WTC11 (cell line): ENCODE data around the gene AJAP1. TPM values are rescaled to one million over a fixed set of nuclear protein-coding genes. Genes with fewer than 3 reads are reported as not detected.

Source experiments
- ATAC-seq: fragments of 200-7000 bp; cut with Tn5 transposase; 2 replicates; pipeline ENCODE4 v1.10.0; 2021; ENCODE audit warnings: mild to moderate bottlenecking, moderate library complexity
- CTCF ChIA-PET: fragments of 300-600 bp; sonication (Branson Sonifier 250); formaldehyde crosslinking; loops from one replicate; lab custom pipeline; 2021; ENCODE audit warnings: antibody characterized with exemption; lab: Charles Lee
- POLR2A ChIA-PET: fragments of 350-600 bp; sonication (Branson Sonifier 250); formaldehyde crosslinking; loops from one replicate; lab custom pipeline; 2021; ENCODE audit warnings: antibody characterized with exemption; lab: Charles Lee
- DNase-seq: peaks from one replicate; pipeline ENCODE4 v3.0.0; 2021; ENCODE audit warnings: low spot score
- H3K27ac Mint-ChIP-seq: 2 replicates; pipeline ENCODE4 v1.8.0; 2021; ENCODE audit warnings: mixed read lengths
- H3K27me3 Mint-ChIP-seq: 2 replicates; pipeline ENCODE4 v1.8.0; 2021; ENCODE audit warnings: low read depth, mild to moderate bottlenecking, moderate library complexity, mixed read lengths
- H3K36me3 Mint-ChIP-seq: 2 replicates; pipeline ENCODE4 v1.8.0; 2021; ENCODE audit warnings: mixed read lengths
- H3K4me1 Mint-ChIP-seq: 2 replicates; pipeline ENCODE4 v1.8.0; 2022; ENCODE audit warnings: mixed read lengths
- H3K4me3 Mint-ChIP-seq: 2 replicates; pipeline ENCODE4 v1.8.0; 2021; ENCODE audit warnings: mild to moderate bottlenecking, moderate library complexity, mixed read lengths
- H3K9me3 Mint-ChIP-seq: 2 replicates; pipeline ENCODE4 v1.8.0; 2021; ENCODE audit warnings: mixed read lengths
- EMX1 ChIP-seq: fragments of 250-450 bp; sonication (Bioruptor Pico); IDR thresholded peaks from 2 replicates; pipeline ENCODE4 v1.8.0; 2021; ENCODE audit warnings: mild to moderate bottlenecking
- JAZF1 ChIP-seq: fragments of 250-450 bp; sonication (Bioruptor Pico); IDR thresholded peaks from 2 replicates; pipeline ENCODE4 v1.9.0; 2021; ENCODE audit warnings: moderate library complexity, mild to moderate bottlenecking, inconsistent platforms
- NFATC4 ChIP-seq: fragments of 250-450 bp; sonication (Bioruptor Pico); IDR thresholded peaks from 2 replicates; pipeline ENCODE4 v1.9.0; 2021; ENCODE audit warnings: mild to moderate bottlenecking
- NFYB ChIP-seq: sonication (generic); formaldehyde crosslinking; conservative IDR thresholded peaks from 2 replicates; pipeline ENCODE4 v1.8.0; 2022; ENCODE audit warnings: low read depth, missing genetic modification reagents
- total RNA-seq: library from RNA; stranded (reverse); gene quantifications from 3 replicates; pipeline ENCODE4 v1.2.3, GENCODE V29; 2021
- TF ChIP-seq, protein P1 (sequence below): sonication (generic); formaldehyde crosslinking; IDR thresholded peaks from 2 replicates; pipeline ENCODE4 v1.8.0; 2023; ENCODE audit warnings: mild to moderate bottlenecking, missing genetic modification reagents
- TF ChIP-seq, protein P2 (sequence below): sonication (generic); formaldehyde crosslinking; IDR thresholded peaks from 2 replicates; pipeline ENCODE4 v1.8.1; 2022; ENCODE audit warnings: missing genetic modification reagents, borderline replicate concordance
- TF ChIP-seq, protein P3 (sequence below): sonication (generic); formaldehyde crosslinking; IDR thresholded peaks from 2 replicates; pipeline ENCODE4 v1.8.1; 2022; ENCODE audit warnings: low read depth, mild to moderate bottlenecking, moderate library complexity, missing genetic modification reagents, borderline replicate concordance
- TF ChIP-seq, protein P4 (sequence below): sonication (generic); formaldehyde crosslinking; IDR thresholded peaks from 2 replicates; pipeline ENCODE4 v1.8.1; 2022; ENCODE audit warnings: mild to moderate bottlenecking, missing genetic modification reagents, moderate library complexity, borderline replicate concordance
- TF ChIP-seq, protein P5 (sequence below): sonication (generic); formaldehyde crosslinking; IDR thresholded peaks from 2 replicates; pipeline ENCODE4 v1.8.1; 2023; ENCODE audit warnings: mild to moderate bottlenecking, missing genetic modification reagents
- TF ChIP-seq, protein P6 (sequence below): sonication (generic); formaldehyde crosslinking; IDR thresholded peaks from 2 replicates; pipeline ENCODE4 v1.8.0; 2023; ENCODE audit warnings: missing genetic modification reagents
- TF ChIP-seq, protein P7 (sequence below): fragments of 250-450 bp; sonication (Bioruptor Pico); IDR thresholded peaks from 2 replicates; pipeline ENCODE4 v1.9.0; 2021; ENCODE audit warnings: moderate library complexity, mild to moderate bottlenecking, inconsistent platforms, borderline replicate concordance

The AJAP1 gene
- total RNA-seq, 1 experiment from 2014 or later, result 2.1 TPM

DNA sequence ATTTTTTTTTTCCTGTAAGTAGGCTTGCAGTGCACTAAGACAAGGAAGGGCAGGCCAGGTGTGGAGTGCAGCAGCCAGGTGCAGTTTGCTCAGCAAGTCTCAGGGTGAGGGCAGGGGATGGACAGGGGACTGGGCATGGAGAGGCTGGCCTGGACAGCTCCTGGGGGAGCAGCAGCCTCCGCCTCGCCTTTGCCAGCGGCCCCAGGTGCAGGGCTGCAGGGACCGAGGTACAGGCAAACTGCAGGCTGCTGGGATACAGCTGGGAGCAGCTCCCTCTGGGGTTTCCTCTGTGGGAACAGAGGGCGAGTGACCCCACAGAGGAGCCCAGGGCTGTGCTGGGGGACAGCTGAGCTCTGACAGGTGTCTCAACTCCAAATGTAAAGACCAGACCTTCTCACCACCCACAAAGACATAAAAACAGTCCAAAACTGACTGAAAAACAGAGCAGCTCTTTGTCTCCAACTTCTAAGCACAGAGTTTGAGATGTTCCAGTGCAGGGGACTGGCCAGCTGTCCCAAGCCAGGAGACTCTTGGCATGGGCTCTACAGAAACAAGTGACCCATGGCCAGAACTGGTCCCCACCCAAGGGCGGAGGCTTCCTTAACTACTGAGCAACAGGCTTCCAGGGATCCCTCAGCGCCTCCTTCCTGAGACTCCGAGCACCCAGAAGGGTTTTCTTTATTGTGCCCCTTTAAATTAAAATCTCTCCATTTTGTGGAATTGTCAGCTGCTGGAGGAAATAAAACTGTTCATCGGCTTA, 27.7 kb upstream of the AJAP1 start (continued):
- TF ChIP-seq, protein P1, sequence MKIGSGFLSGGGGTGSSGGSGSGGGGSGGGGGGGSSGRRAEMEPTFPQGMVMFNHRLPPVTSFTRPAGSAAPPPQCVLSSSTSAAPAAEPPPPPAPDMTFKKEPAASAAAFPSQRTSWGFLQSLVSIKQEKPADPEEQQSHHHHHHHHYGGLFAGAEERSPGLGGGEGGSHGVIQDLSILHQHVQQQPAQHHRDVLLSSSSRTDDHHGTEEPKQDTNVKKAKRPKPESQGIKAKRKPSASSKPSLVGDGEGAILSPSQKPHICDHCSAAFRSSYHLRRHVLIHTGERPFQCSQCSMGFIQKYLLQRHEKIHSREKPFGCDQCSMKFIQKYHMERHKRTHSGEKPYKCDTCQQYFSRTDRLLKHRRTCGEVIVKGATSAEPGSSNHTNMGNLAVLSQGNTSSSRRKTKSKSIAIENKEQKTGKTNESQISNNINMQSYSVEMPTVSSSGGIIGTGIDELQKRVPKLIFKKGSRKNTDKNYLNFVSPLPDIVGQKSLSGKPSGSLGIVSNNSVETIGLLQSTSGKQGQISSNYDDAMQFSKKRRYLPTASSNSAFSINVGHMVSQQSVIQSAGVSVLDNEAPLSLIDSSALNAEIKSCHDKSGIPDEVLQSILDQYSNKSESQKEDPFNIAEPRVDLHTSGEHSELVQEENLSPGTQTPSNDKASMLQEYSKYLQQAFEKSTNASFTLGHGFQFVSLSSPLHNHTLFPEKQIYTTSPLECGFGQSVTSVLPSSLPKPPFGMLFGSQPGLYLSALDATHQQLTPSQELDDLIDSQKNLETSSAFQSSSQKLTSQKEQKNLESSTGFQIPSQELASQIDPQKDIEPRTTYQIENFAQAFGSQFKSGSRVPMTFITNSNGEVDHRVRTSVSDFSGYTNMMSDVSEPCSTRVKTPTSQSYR (CRISPR knock-in tag), result no peak
- TF ChIP-seq, protein P2, sequence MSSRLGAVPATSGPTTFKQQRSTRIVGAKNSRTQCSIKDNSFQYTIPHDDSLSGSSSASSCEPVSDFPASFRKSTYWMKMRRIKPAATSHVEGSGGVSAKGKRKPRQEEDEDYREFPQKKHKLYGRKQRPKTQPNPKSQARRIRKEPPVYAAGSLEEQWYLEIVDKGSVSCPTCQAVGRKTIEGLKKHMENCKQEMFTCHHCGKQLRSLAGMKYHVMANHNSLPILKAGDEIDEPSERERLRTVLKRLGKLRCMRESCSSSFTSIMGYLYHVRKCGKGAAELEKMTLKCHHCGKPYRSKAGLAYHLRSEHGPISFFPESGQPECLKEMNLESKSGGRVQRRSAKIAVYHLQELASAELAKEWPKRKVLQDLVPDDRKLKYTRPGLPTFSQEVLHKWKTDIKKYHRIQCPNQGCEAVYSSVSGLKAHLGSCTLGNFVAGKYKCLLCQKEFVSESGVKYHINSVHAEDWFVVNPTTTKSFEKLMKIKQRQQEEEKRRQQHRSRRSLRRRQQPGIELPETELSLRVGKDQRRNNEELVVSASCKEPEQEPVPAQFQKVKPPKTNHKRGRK (CRISPR knock-in tag), result no peak
- TF ChIP-seq, protein P3, sequence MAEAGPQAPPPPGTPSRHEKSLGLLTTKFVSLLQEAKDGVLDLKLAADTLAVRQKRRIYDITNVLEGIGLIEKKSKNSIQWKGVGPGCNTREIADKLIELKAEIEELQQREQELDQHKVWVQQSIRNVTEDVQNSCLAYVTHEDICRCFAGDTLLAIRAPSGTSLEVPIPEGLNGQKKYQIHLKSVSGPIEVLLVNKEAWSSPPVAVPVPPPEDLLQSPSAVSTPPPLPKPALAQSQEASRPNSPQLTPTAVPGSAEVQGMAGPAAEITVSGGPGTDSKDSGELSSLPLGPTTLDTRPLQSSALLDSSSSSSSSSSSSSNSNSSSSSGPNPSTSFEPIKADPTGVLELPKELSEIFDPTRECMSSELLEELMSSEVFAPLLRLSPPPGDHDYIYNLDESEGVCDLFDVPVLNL (CRISPR knock-in tag), result no peak
- TF ChIP-seq, protein P4, sequence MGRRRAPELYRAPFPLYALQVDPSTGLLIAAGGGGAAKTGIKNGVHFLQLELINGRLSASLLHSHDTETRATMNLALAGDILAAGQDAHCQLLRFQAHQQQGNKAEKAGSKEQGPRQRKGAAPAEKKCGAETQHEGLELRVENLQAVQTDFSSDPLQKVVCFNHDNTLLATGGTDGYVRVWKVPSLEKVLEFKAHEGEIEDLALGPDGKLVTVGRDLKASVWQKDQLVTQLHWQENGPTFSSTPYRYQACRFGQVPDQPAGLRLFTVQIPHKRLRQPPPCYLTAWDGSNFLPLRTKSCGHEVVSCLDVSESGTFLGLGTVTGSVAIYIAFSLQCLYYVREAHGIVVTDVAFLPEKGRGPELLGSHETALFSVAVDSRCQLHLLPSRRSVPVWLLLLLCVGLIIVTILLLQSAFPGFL, result no peak
- TF ChIP-seq JAZF1 (CRISPR knock-in tag) (no peak), EMX1 (CRISPR knock-in tag) (no peak), NFYB (CRISPR knock-in tag) (no peak), NFATC4 (no peak)
- TF ChIP-seq, protein P5, sequence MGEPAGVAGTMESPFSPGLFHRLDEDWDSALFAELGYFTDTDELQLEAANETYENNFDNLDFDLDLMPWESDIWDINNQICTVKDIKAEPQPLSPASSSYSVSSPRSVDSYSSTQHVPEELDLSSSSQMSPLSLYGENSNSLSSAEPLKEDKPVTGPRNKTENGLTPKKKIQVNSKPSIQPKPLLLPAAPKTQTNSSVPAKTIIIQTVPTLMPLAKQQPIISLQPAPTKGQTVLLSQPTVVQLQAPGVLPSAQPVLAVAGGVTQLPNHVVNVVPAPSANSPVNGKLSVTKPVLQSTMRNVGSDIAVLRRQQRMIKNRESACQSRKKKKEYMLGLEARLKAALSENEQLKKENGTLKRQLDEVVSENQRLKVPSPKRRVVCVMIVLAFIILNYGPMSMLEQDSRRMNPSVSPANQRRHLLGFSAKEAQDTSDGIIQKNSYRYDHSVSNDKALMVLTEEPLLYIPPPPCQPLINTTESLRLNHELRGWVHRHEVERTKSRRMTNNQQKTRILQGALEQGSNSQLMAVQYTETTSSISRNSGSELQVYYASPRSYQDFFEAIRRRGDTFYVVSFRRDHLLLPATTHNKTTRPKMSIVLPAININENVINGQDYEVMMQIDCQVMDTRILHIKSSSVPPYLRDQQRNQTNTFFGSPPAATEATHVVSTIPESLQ (CRISPR knock-in tag), result no peak
- TF ChIP-seq, protein P6, sequence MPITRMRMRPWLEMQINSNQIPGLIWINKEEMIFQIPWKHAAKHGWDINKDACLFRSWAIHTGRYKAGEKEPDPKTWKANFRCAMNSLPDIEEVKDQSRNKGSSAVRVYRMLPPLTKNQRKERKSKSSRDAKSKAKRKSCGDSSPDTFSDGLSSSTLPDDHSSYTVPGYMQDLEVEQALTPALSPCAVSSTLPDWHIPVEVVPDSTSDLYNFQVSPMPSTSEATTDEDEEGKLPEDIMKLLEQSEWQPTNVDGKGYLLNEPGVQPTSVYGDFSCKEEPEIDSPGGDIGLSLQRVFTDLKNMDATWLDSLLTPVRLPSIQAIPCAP (CRISPR knock-in tag), result no peak
- TF ChIP-seq, protein P7, sequence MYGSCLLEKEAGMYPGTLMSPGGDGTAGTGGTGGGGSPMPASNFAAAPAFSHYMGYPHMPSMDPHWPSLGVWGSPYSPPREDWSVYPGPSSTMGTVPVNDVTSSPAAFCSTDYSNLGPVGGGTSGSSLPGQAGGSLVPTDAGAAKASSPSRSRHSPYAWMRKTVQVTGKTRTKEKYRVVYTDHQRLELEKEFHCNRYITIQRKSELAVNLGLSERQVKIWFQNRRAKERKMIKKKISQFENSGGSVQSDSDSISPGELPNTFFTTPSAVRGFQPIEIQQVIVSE, result no peak

DNA sequence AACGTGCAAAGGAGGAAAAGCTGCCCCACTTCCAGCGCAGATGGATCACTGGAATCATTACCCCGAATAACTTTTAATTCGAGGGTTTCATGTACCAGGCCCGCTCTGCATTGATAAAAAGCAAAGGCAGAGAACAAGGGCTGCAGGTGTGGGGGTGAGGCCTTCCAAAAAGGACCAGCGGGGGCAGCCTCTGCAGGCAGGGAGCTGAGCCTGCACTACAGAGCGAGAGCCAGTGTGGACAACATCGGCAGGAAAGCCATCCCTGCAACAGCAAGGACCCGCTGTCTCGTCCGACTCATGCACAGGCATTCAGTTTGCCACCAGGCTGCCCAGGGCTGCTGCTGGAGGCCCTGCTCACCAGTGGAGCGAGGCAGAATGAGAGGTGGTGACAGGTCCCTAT, 27.1 kb upstream of the AJAP1 start:
- DNase-seq (no peak), ATAC-seq (no peak)
- Mint-ChIP-seq H3K27me3 (peaks cover 5% of the 10 kb centered on the region), H3K27ac (no peak overlapping the region), H3K4me1 (no peaks in the 10 kb centered on the region), H3K4me3 (no peak overlapping the region), H3K36me3 (peaks cover 68% of the 10 kb centered on the region), H3K9me3 (peaks cover 65% of the 10 kb centered on the region)
- TF ChIP-seq, protein P6 (CRISPR knock-in tag), result no peak
- TF ChIP-seq, protein P4, result no peak
- ChIA-PET CTCF (no interaction called here), POLR2A (no interaction called here)
